Measurements from ENCODE around the gene PSTPIP1.

Gene PSTPIP1

GRCh38 chr15:77018796-77019505 lies 24.0 kb downstream of the PSTPIP1 start:
- TF ChIP-seq CTCF (IDR thresholded peaks at IDR 0.05; ENCODE audit: control insufficient read depth, extremely low read depth, insufficient read depth), result no peak
- DNase-seq (ENCODE audit: low read depth), result no peak
- H3K4me3 ChIP-seq (ENCODE audit: low read depth, low read length), result no peak overlapping the region

- TF ChIP-seq CTCF (IDR thresholded peaks at IDR 0.05; ENCODE audit: control insufficient read depth, extremely low read depth, insufficient read depth), result no peak
- H3K4me3 ChIP-seq (ENCODE audit: low read depth, low read length), result no peak overlapping the region
- DNase-seq (ENCODE audit: low read depth), result no peak
These were observed 24.8 kb downstream of the PSTPIP1 start for GRCh38 chr15:77019521-77020331.

- no peak for DNase-seq (ENCODE audit: low read depth)
- no peak overlapping the region for H3K4me3 ChIP-seq (ENCODE audit: low read depth, low read length)
- no peak for TF ChIP-seq CTCF (IDR thresholded peaks at IDR 0.05; ENCODE audit: control insufficient read depth, extremely low read depth, insufficient read depth)
These were observed 25.6 kb downstream of the PSTPIP1 start for GRCh38 chr15:77020348-77021087.

GRCh38 chr15:77021088-77021481 lies 26.2 kb downstream of the PSTPIP1 start:
- H3K4me3 ChIP-seq (ENCODE audit: low read depth, low read length), result no peak overlapping the region
- no peak for TF ChIP-seq CTCF (IDR thresholded peaks at IDR 0.05; ENCODE audit: control insufficient read depth, extremely low read depth, insufficient read depth)
- no peak for DNase-seq (ENCODE audit: low read depth)

GRCh38 chr15:77021803-77022381 lies 27.0 kb downstream of the PSTPIP1 start:
- H3K4me3 ChIP-seq (ENCODE audit: low read depth, low read length), result no peak overlapping the region
- no peak for DNase-seq (ENCODE audit: low read depth)
- TF ChIP-seq CTCF (IDR thresholded peaks at IDR 0.05; ENCODE audit: control insufficient read depth, extremely low read depth, insufficient read depth), result no peak

- H3K4me3 ChIP-seq (ENCODE audit: low read depth, low read length), result no peak overlapping the region
- TF ChIP-seq CTCF (IDR thresholded peaks at IDR 0.05; ENCODE audit: control insufficient read depth, extremely low read depth, insufficient read depth), result no peak
- DNase-seq (ENCODE audit: low read depth), result no peak
These were observed 28.0 kb downstream of the PSTPIP1 start for GRCh38 chr15:77022646-77023575.

Measured in LNCaP clone FGC (cell line).